SH-SY5Y (cell line): ENCODE measurements around the gene ZNF76.

Source experiments
- GATA2 ChIP-seq: IDR thresholded peaks from 2 replicates; pipeline ENCODE4 v1.6.1; 2011; ENCODE audit warnings: mild to moderate bottlenecking, low read depth, low read length
- GATA3 ChIP-seq: IDR thresholded peaks from 2 replicates; pipeline ENCODE4 v1.6.1; 2011; ENCODE audit warnings: low read depth, mild to moderate bottlenecking, low read length, moderate library complexity

DNA sequence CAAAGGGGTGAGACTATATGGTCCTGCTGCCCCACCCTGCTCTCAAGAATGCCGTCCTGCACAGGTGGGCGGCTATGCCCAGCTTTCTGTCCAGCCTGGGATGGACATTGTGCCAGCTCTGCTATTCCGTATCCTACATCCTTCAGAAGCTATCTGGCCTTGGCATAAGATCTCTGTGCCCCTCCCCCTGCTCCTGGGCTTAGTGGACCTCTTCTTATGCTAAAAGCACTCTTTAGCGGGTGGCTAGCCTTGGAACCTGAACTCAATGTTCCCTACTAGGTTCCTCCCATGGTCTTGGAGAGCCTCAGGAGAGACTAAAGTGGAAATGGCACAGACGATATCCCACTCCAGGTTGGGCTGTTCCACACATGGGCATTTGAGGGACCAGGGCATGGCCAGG lies 23.3 kb upstream of the ZNF76 start:
- TF ChIP-seq GATA3 = no peak
- no peak for TF ChIP-seq GATA2
